ENCODE results near the gene FAM120A.
"Not testable (repeated sequence)": the region's sequence is repeated elsewhere in the genome, so short reads cannot be mapped to it uniquely, and the experiment has no call there.

Gene FAM120A

DNA sequence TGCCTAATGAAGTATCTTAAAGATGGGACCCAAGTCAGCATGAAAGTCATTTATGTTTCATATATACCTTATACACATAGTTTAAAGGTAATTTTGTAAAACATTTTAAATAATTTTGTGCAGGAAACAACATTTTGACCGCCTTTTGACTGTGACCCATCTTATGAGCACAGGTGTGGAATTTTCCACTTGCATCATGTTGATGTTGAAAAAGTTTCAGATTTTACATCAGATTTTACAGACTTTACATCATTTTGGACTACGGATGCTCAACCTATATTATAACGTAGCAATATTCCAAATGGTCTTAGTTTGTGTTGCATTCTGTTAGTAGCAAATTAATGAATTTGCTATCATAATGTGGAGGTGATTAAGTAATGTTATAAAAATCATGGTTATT, 23.6 kb downstream of the FAM120A start:
- FAIRE-seq = no peak

DNA sequence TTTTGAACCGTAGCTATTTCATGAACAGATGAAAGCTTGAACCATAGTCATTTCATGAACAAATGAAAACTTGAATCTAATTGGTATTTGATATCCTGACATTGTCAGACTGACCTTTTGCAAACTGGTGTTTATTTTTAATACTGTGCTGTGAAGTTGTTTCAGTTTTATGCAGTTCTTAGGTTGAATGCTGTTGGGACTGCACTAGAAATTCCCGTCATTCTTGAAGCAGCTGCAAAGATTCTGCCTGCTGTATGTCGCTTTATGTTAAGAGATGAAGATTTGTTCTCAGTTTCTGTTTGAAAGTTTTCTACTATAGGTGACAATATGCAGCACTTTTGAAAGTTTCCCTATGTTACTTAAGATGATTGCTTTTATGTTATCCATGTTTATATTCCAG, 24.4 kb downstream of the FAM120A start:
- no peak for FAIRE-seq

DNA sequence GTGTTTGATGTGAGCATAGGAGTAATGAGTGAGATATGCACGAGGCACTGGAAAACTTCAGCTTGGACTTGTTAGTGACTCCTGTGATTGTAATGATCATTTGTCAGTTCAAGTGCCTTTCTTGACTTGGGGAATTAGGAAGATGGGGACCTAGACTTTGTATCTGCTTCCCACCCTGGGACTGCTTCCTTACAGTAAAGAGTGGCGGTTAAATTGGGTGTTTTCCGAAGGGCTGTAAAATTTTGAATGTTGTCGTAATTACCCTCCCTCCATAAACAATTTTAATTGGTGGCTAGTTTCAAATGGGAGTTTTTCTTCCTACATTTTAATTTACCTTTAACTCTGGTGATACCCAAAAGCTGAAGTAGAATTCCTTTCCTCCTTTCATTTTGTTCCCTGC, 25.4 kb downstream of the FAM120A start:
- FAIRE-seq = no peak

DNA sequence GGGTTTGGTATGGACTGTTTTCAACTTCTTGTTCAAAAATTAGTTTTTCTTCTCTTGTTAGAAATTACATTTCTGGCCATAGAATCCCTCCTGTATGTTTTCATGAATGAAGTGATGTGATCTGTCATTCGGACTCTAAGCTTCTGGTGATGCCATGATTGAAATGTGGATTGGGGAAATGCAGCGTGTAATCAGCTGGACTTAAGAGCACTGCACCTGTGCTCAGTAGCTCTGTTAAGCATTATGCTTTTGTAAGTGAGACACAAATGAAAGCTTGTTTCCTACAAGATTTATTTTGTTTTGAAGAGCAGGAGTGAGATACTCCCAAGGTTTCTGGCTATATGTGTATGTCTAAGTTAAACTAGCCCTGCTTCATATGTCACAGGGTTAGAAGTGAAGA, 25.9 kb downstream of the FAM120A start:
- no peak for FAIRE-seq

DNA sequence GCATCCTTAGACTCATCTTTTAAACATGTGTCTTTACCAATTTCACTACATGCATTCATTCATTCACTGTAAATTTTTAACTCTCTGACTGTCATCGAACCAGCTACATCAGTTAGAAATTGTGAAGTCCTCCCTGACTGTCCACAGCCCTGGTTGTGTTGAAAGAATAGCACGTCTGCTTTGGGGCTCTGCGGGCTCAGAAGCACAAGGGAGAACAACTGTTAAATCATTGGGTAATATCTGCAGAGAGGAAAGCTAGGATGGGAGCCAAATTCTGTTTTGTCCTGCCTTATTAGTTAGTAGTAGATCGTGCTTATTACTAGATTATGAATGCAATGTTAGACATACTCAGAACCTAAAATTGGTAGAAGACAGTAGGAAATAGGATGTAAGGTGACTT, 28.2 kb downstream of the FAM120A start:
- FAIRE-seq = no peak

DNA sequence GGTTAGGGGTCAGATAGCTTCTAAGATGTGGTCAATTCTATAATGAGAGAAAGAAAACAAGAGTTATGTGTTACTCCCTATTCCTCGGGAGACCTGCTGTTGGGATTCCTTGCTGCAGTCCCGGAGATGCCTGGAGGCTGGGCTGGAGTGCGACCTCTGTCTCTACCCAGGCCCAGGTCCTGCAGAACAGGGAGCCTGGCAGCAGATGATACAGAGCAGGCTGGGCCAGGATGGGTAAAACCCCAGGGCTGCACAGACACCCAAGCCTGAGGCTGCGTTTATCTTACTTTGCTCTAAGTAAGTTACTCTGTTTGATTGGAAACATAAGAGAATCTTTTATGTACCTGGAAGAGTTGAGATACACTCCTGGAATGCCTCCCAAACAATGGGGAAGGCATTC, 28.8 kb downstream of the FAM120A start:
- FAIRE-seq = no peak

DNA sequence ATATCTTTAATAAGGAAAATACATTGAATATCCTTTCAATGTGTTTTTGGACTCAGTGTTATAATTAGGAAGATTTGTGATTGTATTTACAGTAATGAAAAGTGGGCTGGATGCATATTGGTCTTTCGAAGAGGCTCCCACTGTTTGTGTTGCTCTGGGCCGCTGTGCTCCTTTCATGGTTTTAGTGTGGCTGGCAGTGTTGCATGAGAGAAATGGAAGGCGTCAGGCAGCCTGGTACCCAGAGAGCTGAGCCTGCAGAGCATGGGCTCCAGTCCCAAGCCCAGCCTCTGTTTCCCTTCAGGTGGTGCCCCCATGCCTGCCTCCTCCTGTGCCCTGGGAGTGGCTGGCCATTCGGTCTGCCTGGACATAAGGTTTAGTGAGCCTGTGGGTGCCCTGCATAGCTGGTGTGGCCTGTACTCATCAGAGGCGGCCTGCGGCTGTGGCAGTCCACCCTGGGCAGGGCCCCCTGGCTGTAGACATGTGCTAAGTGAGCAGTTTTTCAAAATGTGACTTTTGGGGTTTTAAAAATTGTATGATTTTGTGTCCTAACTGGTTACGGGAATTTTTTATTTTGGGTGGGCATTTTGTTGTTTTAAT, 29.3 kb downstream of the FAM120A start:
- FAIRE-seq = no peak

DNA sequence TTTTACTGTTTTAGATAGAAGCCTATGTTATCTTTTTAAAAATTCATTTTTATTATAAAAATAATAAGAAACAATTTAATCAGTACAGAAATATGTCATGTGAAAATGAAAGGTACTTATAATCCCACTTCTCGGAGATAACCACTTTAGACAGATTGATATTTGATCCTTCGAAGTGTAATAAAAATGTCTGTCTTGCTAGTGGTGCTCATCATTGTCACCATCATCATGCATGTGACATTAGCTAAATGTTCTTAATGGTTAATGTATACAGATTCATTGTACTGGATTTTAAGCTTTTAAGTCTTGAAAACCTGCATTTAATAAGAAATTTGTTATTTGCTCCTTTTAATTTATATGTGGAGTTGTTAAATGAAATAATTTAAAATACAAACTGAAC, 32.0 kb downstream of the FAM120A start:
- no peak for FAIRE-seq

DNA sequence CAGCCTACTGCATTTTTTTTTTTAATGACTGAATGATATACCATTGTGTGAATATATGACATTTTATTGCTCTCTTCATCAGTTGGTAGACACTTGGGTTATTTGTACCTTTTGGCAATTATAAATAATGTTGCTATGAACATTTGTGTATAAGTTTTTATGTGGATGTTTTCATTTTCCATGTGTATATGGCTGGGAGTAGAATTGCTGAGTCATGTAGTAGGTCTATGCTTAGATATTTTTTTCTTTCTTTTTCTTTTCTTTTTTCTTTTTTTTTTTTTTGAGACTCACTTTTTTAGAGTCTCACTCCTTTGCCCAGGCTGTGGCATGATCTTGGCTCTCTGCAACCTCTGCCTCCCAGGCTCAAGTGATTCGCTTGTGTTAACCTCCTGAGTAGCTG, 34.8 kb downstream of the FAM120A start:
- no peak for FAIRE-seq

DNA sequence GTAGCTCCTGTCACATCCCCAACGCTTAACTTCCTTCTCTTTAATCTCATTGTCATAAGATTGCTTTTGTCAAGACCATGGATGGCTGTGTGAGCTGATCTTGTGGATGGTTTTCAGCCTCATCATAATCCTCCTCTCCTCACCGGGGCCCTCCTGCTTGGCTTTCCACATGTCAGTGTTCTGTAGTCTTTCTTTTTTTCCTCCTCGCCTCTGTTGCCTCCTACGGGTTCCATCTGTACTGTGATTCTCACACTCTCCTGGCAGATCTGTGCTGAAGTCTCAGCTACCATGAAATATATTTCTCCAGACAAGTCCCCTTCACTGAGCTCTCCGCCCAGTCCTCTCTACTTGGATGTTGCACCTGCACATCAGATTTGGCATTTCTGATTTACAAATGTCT, 36.8 kb downstream of the FAM120A start:
- FAIRE-seq = no peak

DNA sequence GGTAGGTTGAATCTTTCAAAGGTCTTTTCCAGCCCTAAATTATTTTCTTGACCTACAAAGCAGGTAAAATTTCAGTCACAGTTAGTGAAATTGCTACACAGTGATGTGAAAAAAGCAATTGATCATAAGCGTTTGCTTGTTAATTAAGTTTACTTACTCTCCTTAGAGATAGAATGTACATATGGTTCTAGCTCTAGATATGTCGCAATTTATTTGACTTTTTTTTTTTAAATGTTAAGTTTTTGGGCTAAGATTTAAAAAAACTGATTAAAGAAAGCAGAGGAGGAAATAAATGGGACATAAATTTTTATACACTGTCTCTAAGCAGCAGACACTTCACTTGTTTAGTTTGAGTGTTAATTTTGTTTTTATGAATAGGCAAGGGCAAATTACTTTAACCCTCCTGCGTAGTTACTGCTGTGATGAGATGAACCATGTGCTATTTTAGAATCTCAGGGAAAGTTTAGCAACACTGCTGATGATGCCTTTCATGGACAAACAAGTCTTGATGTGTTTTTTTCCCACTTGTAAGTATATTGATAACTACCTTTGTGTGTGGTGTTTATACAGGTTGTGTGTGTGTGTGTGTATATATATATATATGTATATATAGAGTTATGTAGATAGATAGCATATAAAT, 40.2 kb downstream of the FAM120A start:
- FAIRE-seq = no peak

DNA sequence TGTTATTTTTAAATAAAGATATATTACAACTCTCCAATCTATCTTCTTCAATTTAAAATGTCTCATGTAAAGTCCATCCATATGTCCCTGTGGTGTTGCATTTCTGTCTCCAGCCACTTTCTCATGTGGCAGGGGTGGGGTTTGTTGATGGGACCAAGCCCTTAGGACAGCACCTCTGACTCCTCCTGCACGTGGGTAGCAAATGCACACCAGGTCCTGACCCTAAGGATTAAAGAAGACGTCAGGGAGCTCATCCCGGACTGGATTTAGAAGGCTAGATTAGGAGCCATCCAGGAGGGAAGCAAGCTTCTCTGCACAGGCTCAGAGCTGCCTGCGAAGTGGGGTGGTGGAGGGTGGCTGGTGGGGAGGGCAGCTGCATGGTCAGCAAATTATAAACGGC, 40.8 kb downstream of the FAM120A start:
- FAIRE-seq = no peak

DNA sequence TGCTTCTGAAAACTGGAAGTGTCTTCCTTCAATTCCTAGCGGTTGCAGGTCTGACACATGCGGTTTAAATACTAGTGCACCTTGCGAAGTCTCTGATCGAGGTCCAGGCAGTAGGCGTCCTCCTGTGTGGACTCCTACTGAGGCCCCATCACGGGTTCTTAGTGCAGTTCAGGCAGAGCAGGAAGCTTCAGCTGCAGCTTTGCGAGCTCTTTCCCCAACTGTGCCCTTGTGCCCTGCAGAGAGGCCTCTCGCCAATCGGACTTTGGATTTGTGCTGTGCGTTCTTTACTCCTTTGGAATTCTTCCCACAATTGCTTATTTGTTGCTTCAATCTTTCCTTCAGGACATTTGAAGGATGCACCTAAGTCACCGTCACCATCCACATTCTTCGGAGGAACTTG, 42.5 kb downstream of the FAM120A start:
- no peak for FAIRE-seq

DNA sequence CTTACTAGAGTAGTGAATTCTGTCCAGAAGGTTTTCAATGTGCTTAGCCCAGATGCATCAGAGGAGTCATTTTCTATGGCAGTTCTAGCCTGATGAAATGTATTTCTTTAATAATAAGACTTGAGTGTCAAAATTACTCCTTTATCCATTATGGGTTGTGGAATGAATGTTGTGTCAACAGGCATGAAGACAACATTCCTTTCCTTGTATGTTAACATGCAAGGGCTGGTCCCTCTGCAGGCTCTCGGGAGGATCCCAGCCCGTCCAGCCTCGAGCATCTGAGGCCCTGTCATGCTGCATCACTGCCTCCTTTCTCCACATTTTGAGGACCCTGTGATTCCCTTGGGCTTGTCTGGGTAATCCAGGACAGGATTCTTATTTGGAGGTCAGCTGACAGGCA, 44.8 kb downstream of the FAM120A start:
- FAIRE-seq = no peak

DNA sequence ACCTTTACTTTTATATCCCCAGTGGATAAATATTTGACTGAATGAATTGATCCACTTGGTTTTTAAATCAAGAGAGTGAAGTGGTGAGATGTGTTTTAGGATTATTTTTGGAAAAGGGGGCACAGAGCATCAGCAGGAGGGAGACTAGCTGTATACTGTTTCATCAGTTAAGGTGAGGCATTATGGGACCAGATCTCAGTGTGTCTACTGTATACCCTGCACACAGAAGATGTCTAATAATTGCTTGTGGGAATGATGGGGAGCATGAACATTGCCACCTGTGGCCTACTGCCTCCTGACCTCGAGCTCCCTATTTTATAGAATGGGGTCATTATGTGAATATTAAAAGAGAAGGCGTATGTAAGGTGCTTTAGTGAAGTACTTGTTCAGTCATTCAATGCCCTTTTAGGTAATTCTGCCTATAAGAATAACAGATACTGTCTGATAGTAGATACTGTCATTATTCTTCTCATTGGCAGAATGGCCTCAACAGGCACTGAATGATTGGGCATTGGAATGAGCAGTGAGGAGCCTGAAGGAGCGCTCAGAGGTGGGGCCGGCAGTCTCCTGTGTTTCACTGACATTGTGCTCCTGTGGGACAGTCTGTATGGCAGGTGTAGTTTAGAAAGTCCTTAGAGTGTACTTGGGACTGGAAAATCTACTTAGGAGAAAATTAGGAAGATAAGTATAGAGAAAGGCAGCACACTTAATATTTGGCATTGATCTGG, 49.2 kb downstream of the FAM120A start:
- no peak for FAIRE-seq

DNA sequence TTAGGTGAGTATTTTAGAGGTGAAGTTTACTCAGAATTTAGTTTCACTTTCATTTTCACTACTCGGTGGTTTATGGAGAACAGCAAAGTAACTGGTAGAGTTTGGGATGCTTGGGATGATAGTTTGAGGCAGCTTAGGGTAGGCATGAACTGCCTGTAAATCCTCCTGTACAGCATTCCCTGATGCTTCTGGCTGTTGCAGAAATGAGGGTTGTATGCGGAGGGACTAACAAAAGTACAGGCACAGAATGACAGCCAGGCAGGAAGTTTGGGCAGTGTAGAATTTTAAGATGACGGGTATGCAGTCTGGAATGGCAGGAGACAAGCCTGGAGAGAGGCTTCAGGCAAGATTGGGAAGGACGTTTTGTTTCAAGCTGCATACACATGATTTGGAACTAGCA, 49.9 kb downstream of the FAM120A start:
- FAIRE-seq = no peak

DNA sequence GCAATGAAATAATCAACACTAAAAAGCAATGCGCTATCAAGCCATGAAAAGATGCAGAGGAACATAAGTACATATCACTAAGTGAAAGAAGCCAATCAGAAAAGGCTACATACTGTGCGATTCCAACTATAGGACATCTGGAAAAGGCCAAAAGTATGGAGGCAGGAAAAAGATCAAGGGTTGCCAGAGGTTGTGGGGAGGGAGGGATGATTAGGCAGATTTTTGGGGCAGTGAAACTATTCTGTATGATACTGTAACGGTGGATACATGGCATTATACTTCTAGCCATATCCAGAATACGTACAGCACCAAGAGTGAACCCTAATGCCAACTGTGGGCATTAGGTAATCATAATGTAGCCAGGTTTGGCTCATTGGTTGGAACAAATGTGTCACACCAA, 51.9 kb downstream of the FAM120A start:
- no peak for FAIRE-seq

DNA sequence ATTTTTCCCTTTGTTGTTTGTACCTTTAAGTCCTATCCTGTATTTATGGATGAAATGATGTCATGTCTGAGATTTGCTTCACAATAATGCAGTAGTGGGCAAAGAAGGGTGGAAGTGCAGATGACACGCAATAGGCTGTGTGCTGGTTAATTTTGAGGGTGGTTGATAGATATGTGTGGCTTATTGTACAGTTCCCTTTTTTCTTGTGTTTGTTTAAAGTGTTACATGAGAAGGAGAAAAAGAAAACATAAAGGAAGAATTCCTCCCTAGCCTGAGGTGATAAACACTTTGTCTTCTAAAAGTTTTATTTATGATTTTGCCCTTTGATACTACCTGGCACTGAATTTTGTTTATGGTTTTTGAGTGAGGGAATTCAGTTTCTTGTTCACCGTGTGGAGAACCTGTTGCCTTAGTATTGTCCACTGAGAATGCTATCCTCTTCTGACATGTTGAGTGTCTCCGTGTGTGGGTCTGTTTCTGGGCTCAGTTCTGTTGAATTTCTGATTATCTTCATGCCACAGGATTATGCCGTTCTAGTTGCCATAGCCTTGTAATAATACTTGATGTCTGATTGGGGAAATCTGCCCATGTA, 54.2 kb downstream of the FAM120A start:
- no peak for FAIRE-seq

DNA sequence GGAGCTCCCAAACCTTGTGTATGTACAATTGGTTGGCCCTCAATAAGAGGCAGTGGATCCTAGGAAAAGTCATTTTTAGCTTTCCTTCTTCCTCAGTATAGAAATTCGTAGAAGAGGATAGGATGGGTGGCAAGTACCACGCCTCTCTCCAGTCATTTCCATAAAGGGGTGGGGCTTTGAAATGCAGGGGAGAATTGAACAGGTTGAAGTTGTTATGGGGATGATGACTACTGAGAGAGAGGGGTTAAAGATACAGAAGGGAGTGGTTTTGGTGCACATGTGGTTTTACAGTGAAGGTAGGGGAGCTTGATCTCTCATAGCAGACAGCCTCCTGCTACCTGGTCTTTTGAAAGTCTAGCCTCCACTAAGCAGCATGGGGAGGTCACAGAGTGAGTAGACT, 56.3 kb downstream of the FAM120A start:
- FAIRE-seq = no peak

DNA sequence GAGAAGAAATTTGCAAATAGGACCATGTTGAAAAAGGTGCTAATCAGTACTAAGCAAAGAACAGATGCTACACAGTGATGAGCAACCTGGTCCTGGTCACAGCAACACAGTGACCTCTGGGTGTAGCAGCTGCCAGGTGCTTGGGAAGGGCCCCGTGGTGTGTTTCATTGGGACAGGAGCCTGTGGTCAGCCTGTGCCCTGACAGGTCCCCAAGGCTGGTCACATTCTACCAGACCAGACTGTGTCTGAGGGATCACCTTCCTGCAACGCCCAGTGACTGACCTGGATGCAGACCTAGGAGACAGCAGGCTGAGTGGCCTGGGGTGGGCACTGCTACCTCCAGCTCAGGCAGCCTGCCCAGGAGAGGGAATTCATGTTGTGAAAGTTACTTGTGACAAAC, 56.7 kb downstream of the FAM120A start:
- no peak for FAIRE-seq

DNA sequence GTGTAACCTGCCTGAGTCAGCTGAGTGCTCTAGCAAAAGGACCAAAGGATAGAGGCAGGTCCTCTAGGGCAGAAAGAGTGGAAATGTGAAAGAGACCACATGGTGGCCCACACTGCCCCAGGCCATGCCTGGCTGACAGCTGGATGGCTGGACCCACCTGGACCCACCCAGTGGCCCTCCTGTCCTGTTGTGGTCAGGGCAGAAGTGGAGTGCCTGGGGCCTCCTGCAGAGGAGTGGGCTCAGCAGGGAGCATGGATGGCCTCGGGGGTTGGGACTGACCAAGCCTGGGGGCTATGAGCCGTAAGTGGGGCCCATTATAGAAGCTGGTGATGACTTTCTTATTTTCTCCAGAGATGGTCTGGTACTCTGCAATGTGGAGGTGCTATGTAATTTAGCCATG, 57.6 kb downstream of the FAM120A start:
- FAIRE-seq = no peak

DNA sequence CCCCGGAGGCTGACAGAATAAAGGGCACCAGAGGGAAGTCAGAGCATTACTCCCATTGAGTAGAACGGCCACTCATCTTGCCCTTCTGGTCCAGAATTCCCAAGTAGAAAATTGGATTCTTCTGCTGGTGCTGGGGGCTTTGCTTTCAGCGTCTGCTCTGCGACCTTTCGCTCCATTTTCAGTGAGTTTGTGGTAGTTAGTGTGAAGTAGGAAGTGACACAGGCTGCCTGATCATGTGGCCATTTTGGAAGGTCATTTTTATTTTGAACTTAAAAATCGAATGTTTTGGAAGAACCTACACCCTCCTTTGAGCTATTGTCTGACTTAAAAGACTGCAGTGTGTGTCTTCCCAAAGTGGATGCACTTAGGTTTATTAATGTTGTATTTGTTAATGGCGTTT, 58.6 kb downstream of the FAM120A start:
- no peak for FAIRE-seq

DNA sequence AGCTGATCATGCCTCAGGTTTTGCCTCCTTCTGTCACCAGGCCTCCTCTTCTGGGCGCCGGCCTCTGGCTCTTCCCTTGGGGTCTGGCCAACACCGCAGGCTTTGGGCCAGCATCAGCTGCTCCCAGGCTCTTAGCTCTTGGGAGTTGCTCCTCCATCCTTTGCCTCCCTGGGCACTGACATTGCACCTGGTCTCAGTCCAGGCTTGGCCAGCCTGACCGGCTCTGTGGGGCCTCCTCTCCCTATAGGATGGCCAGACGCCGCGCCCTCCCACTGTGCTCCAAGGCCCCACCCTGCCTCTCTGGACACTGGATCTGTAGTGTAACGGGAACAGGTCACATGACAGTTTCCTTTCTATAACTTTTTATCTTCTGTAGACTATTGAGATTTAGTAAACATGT, 59.7 kb downstream of the FAM120A start:
- not testable (repeated sequence) for FAIRE-seq

DNA sequence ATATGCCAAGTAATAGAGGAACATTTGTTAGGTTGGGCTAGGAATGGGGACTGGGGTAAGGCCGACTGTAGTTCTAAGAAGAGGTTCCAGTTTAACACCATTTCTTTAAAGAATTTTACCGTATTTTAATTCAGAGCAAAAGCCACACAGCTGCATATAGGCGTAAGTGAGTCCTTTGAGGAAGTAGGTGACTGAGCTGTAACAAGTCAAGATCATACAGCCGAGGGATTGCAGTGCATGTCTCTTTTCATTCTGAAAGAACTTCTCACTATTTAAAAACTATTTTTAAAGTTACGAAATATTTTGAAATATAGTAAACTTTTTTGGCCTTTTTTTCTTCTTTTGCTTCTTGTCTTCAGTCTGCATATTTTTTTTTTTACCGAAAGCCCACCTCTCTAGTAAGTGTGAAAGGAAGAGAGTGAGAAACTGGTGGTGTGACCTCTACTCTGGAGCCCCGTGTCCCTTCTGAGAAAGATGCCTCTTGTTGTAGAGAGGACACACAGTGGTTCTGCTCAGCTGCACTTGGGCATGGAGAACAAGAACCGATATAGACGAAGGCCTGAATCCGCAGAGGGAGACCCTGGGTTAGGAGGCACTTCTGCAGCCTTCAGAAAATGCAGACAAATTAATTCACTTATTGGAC, 60.8 kb downstream of the FAM120A start:
- FAIRE-seq = not testable (repeated sequence)
